ENCODE measurements around the gene PAPLN. TPM values are rescaled to one million over a fixed set of nuclear protein-coding genes. Genes with fewer than 3 reads are reported as not detected.
A peak's percentile ranks its signal among the peaks of the same experiment; 100 is the strongest.

The PAPLN gene
- total and polyA plus RNA-seq, 2 of the 8 experiments (the other 6 are each of a cell fraction or from before 2014, with no cell fraction given) = 14.8 to 25.6 TPM

DNA sequence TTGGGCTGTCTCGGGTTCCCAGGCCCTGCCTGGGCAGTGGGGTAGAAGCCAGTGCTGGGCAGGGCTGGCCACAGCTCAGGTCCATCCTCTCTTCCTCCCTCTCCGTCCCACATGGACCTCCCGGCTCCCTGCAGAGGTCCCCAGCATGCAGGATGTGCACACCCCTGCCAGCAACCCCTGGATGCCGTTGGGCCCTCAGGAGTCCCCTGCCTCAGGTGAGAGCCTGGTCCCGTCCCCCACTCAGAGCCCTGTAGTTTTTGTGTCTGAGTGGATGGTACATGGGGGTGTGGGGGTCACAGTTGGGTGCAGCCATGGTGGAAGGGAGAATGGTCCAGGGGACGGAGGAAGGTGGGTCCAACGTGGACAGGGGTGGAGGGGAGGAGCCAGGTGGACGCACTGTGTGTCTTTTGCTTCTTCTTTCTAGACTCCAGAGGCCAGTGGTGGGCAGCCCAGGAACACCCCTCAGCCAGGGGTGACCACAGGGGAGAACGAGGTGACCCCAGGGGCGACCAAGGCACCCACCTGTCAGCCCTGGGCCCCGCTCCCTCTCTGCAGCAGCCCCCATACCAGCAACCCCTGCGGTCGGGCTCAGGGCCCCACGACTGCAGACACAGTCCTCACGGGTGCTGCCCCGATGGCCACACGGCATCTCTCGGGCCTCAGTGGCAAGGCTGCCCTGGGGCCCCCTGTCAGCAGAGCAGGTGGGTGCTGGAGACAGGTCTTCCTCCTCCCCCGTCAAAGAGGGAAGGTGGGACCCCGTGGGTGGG is 21.7 kb downstream of the PAPLN start:
- no peak overlapping the region for H3K18ac ChIP-seq (ENCODE audit: extremely low read depth, low read length)
- FAIRE-seq = no peak
- no peak overlapping the region for H3K4me2 ChIP-seq (ENCODE audit: insufficient read depth in 1 of 2, low read depth in 2 of 2, low read length in 2 of 2)
- POLR2A ChIA-PET (ENCODE audit: partially characterized antibody) = interaction anchor here (1.0 to 1.4 kb wide), 3 partner anchors 9 to 42 kb away, joined by 3 to 4 read pairs (median 4); no protein-coding TSS in a partner anchor
- H3K4ac ChIP-seq (replicated peaks; ENCODE audit: insufficient read length, low read depth, low read length) = no peak overlapping the region
- no peak overlapping the region for H2BK20ac ChIP-seq (ENCODE audit: low read length)
- H3K23me2 ChIP-seq (ENCODE audit: low read depth, low read length) = no peaks in the 10 kb centered on the region
- H4K20me1 ChIP-seq (replicated peaks in 1 of 2; ENCODE audit: control insufficient read depth in 1 of 2, insufficient read depth in 2 of 2, low read length in 2 of 2) = peaks cover 0 to 9% of the 10 kb centered on the region in 2 experiments
- 0 out of 2 replicates have a peak overlapping the region, but pooled peaks have one; percentile 39 for H2BK12ac ChIP-seq (ENCODE audit: low read depth, low read length)
- CTCF ChIA-PET (ENCODE audit: partially characterized antibody) = interaction anchor here (1.0 kb wide), 2 partner anchors 25 to 26 kb away, joined by 4 to 5 read pairs; no protein-coding TSS in a partner anchor
- WGBS, 2 experiments (ENCODE audit: extremely low coverage in 1 of 2, insufficient coverage in 1 of 2, insufficient read length in 1 of 2, insufficient replicate concordance in 2 of 2, low coverage in 1 of 2, low lambda C conversion rate in 2 of 2, missing lambda C conversion rate in 1 of 2) = 94% methylated on average over 18 of the region's 20 CpGs; no CpG with 5 or more reads in 1 of the 2 experiments
- no peak overlapping the region for H3K14ac ChIP-seq (ENCODE audit: insufficient read length)
- H3K4me1 ChIP-seq (replicated peaks in 1 of 4; ENCODE audit: control insufficient read depth in 3 of 4, insufficient read depth in 4 of 4, low read length in 3 of 4) = no peaks in the 10 kb centered on the region; a peak in 1 of 7 replicates
- no peak overlapping the region for H2AFZ ChIP-seq (ENCODE audit: low read length)
- no peak overlapping the region for H4K5ac ChIP-seq (ENCODE audit: insufficient read length, low read depth, low read length)
- no peak overlapping the region for H3K27ac ChIP-seq (ENCODE audit: low read depth, low read length)
- no peak overlapping the region for H3K23ac ChIP-seq (ENCODE audit: insufficient read length)
- H2BK15ac ChIP-seq (ENCODE audit: low read length) = no peak overlapping the region
- H3K9me3 ChIP-seq (ENCODE audit: insufficient read depth in 2 of 2, low read depth in 1 of 2, low read length in 1 of 2) = no peaks in the 10 kb centered on the region
- no peaks in the 10 kb centered on the region for H3K79me2 ChIP-seq (ENCODE audit: control insufficient read depth in 1 of 2, insufficient read depth in 2 of 2, low read length in 2 of 2)
- no peak overlapping the region for H4K91ac ChIP-seq (replicated peaks; ENCODE audit: insufficient read length, low read length)
- peaks cover 0 to 29% (median 6%) of the 10 kb centered on the region in 4 experiments; a peak in 5 of 8 replicates for H3K36me3 ChIP-seq (ENCODE audit: control insufficient read depth in 2 of 4, insufficient read depth in 4 of 4, low read length in 3 of 4)
- no peak overlapping the region for H3K9ac ChIP-seq (replicated peaks in 1 of 4; ENCODE audit: extremely low read depth in 1 of 4, low read depth in 3 of 4, low read length in 3 of 4)
- no peak for TF ChIP-seq TBP (IDR thresholded peaks at IDR 0.05; ENCODE audit: low read depth, low read length)
- TF ChIP-seq CEBPB (IDR thresholded peaks at IDR 0.05; ENCODE audit: low read depth, low read length) = no peak
- TF ChIP-seq TAF1 (IDR thresholded peaks at IDR 0.05; ENCODE audit: low read depth, low read length) = no peak
- no peak for TF ChIP-seq TAF7 (optimal IDR thresholded peaks at IDR 0.05; ENCODE audit: borderline replicate concordance, low read depth, low read length)
- TF ChIP-seq CHD2 (IDR thresholded peaks at IDR 0.05; ENCODE audit: low read length) = no peak
- no peak for TF ChIP-seq SP4 (IDR thresholded peaks at IDR 0.05; ENCODE audit: low read length)
- TF ChIP-seq SIX5 (IDR thresholded peaks at IDR 0.05; ENCODE audit: low read depth, low read length) = no peak
- no peak for TF ChIP-seq SIRT6 (IDR thresholded peaks at IDR 0.05; ENCODE audit: low read length)
- TF ChIP-seq KDM5A (IDR thresholded peaks at IDR 0.05; ENCODE audit: low read length) = no peak
- no peak for TF ChIP-seq SUZ12 (IDR thresholded peaks at IDR 0.05; ENCODE audit: low read length)
- no peak for TF ChIP-seq NRF1 (IDR thresholded peaks at IDR 0.05; ENCODE audit: low read depth, low read length)
- no peak for TF ChIP-seq BRCA1 (IDR thresholded peaks at IDR 0.05; ENCODE audit: low read depth, low read length)
- TF ChIP-seq JUN (IDR thresholded peaks at IDR 0.05; ENCODE audit: low read depth, low read length) = no peak
- TF ChIP-seq SP2 (IDR thresholded peaks at IDR 0.05; ENCODE audit: low read length) = no peak
- no peak overlapping the region for H3K4me3 ChIP-seq (ENCODE audit: extremely low read depth in 1 of 4, insufficient read depth in 2 of 4, low read depth in 3 of 4, low read length in 4 of 4)
- no peak for DNase-seq (ENCODE audit: low read depth in 1 of 2, low spot score in 2 of 2)
- H3K56ac ChIP-seq (replicated peaks; ENCODE audit: insufficient read length, low read depth, low read length) = no peak overlapping the region
- no peak overlapping the region; the same call in 1 of the 2 replicates for H2AK5ac ChIP-seq (ENCODE audit: low read depth, low read length)
- H3K27me3 ChIP-seq (replicated peaks in 1 of 4; ENCODE audit: control insufficient read depth in 3 of 4, extremely low read depth in 1 of 4, insufficient read depth in 3 of 4, low read length in 3 of 4) = no peaks in the 10 kb centered on the region
- no peak overlapping the region for H2BK120ac ChIP-seq (replicated peaks; ENCODE audit: low read depth, low read length)
- no peak overlapping the region for H4K8ac ChIP-seq (ENCODE audit: extremely low read depth, insufficient read depth, low read length)
- H3K79me1 ChIP-seq (ENCODE audit: low read depth, low read length) = no peaks in the 10 kb centered on the region
- no peak overlapping the region; the same call in none of the 2 replicates for H2BK5ac ChIP-seq (ENCODE audit: low read depth, low read length)

Data from H1 (cell line).